Measurements from ENCODE around the gene MACROH2A1. TPM values are rescaled to one million over a fixed set of nuclear protein-coding genes. Genes with fewer than 3 reads are reported as not detected.

The MACROH2A1 gene
- total and polyA plus RNA-seq, 2 of the 4 experiments (the other 2 are of a cell fraction) = 122 to 126 TPM

- H2BK120ac ChIP-seq (ENCODE audit: low read depth, low read length) = no peak overlapping the region
- H3K27ac ChIP-seq (ENCODE audit: insufficient read depth, low read length) = no peak overlapping the region
- H3K4me3 ChIP-seq (ENCODE audit: insufficient read depth, low read depth, low read length) = no peak overlapping the region
- no peak overlapping the region for H4K5ac ChIP-seq (ENCODE audit: low read depth, low read length)
- no peak overlapping the region for H3K23ac ChIP-seq (ENCODE audit: low read depth, low read length)
- intact Hi-C loops (cut with micrococcal nuclease) = no loop called here
- H4K8ac ChIP-seq (ENCODE audit: low read depth in 2 of 2, low read length in 2 of 2) = no peak overlapping the region
- peaks cover 51% of the 10 kb centered on the region for H3K9me1 ChIP-seq (ENCODE audit: insufficient read depth, low read length)
- H3K56ac ChIP-seq (ENCODE audit: extremely low read depth, insufficient read depth, low read length) = no peak overlapping the region
- peaks cover 74% of the 10 kb centered on the region for H4K20me1 ChIP-seq (ENCODE audit: insufficient read depth, low read length)
- H2AFZ ChIP-seq (replicated peaks; ENCODE audit: low read length, poor library complexity) = no peak overlapping the region
- CTCF ChIA-PET = no interaction called here
- H2BK5ac ChIP-seq (ENCODE audit: low read depth, low read length, poor library complexity, severe bottlenecking) = no peak overlapping the region
- TF ChIP-seq RFX5 (IDR thresholded peaks at IDR 0.05; ENCODE audit: low read depth, low read length) (no peak), ELK1 (IDR thresholded peaks at IDR 0.05; ENCODE audit: borderline replicate concordance, low read depth, low read length) (no peak), FOS (IDR thresholded peaks at IDR 0.05; ENCODE audit: low read depth, low read length) (no peak), CHD1 (IDR thresholded peaks at IDR 0.05; ENCODE audit: low read depth, low read length) (no peak)
- TF ChIP-seq, protein P1, sequence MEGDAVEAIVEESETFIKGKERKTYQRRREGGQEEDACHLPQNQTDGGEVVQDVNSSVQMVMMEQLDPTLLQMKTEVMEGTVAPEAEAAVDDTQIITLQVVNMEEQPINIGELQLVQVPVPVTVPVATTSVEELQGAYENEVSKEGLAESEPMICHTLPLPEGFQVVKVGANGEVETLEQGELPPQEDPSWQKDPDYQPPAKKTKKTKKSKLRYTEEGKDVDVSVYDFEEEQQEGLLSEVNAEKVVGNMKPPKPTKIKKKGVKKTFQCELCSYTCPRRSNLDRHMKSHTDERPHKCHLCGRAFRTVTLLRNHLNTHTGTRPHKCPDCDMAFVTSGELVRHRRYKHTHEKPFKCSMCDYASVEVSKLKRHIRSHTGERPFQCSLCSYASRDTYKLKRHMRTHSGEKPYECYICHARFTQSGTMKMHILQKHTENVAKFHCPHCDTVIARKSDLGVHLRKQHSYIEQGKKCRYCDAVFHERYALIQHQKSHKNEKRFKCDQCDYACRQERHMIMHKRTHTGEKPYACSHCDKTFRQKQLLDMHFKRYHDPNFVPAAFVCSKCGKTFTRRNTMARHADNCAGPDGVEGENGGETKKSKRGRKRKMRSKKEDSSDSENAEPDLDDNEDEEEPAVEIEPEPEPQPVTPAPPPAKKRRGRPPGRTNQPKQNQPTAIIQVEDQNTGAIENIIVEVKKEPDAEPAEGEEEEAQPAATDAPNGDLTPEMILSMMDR (conservative IDR thresholded peaks at IDR 0.05; ENCODE audit: low read depth, low read length) = no peak
- POLR2A ChIA-PET (ENCODE audit: unreplicated experiment) = no interaction called here
- no peak overlapping the region for H3K9ac ChIP-seq (ENCODE audit: low read depth, low read length)
- DNase-seq (no peak), ATAC-seq (ENCODE audit: low read depth) (no peak)
- BruUV-seq (replicated peaks) = no TSS peak
- H3K9me3 ChIP-seq (ENCODE audit: control insufficient read depth, insufficient read depth, low read length) = no peaks in the 10 kb centered on the region
- H2AK9ac ChIP-seq (replicated peaks; ENCODE audit: low read depth, low read length, poor library complexity) = no peak overlapping the region
- dilution Hi-C loops (cut with HindIII; ENCODE audit: low sequenced_read_pairs, unreplicated experiment) = no loop called here
- no peak overlapping the region for H2BK20ac ChIP-seq (ENCODE audit: low read depth, low read length)
- no peak overlapping the region for H3K4me2 ChIP-seq (ENCODE audit: low read depth, low read length)
- in situ Hi-C loops (cut with MboI; ENCODE audit: low sequenced_read_pairs) = no loop called here
- no peaks in the 10 kb centered on the region for H3K27me3 ChIP-seq (ENCODE audit: control insufficient read depth, insufficient read depth, low read length)
- no peak overlapping the region for H3K18ac ChIP-seq (ENCODE audit: low read depth, low read length)
- peaks cover 39% of the 10 kb centered on the region for H3K4me1 ChIP-seq (ENCODE audit: control insufficient read depth, insufficient read depth, low read length)
- no peak overlapping the region for H3K14ac ChIP-seq (replicated peaks; ENCODE audit: low read depth, low read length)
- peaks cover 28 to 81% of the 10 kb centered on the region in 2 experiments for H3K79me1 ChIP-seq (ENCODE audit: low read depth in 1 of 2, low read length in 2 of 2)
- H3K4ac ChIP-seq (ENCODE audit: low read depth, low read length) = no peak overlapping the region
- no peak overlapping the region for H4K91ac ChIP-seq (ENCODE audit: insufficient read depth, low read depth, low read length)
- no peaks in the 10 kb centered on the region for H3K36me3 ChIP-seq (ENCODE audit: control insufficient read depth, insufficient read depth, low read length)
- WGBS, 2 experiments (ENCODE audit: extremely low coverage in 2 of 2, insufficient read length in 1 of 2) = 100% methylated on average over 1 of the region's 4 CpGs; no CpG with 5 or more reads in 1 of the 2 experiments
- no peak overlapping the region for H2AK5ac ChIP-seq (ENCODE audit: low read depth, low read length)
- no peak overlapping the region for H2BK15ac ChIP-seq (ENCODE audit: low read depth, low read length)
Measured at GRCh38 chr5:135395866-135396265, 3.2 kb downstream of the MACROH2A1 start.

Data from IMR-90 (cell line).